GM12891 (cell line): ENCODE data around the gene ALMS1.

ENCODE experiments used
- DNase-seq: peaks from one replicate; pipeline ENCODE4 v3.0.0; 2011; ENCODE audit warnings: low spot score; ENCODE audit not compliant: insufficient read length
- FAIRE-seq: peaks from 2 replicates; lab custom pipeline; 2011; peaks lifted over from hg19 to GRCh38; lab: Jason Lieb, UNC
- PAX5 ChIP-seq: IDR thresholded peaks from 2 replicates; pipeline ENCODE4 v1.6.1; 2011; ENCODE audit warnings: low read length, moderate library complexity, mild to moderate bottlenecking; ENCODE audit not compliant: insufficient read depth, severe bottlenecking
- POLR2A ChIP-seq: IDR thresholded peaks from 2 replicates; pipeline ENCODE4 v1.6.1; 2011; ENCODE audit warnings: low read depth, low read length, control low read depth
- POLR2AphosphoS5 ChIP-seq: IDR thresholded peaks from 2 replicates; pipeline ENCODE4 v1.6.1; 2011; ENCODE audit warnings: low read depth, low read length, control low read depth
- POU2F2 ChIP-seq: IDR thresholded peaks from 2 replicates; pipeline ENCODE4 v1.6.1; 2011; ENCODE audit warnings: low read depth, mild to moderate bottlenecking, control low read depth, low read length, moderate library complexity
- SPI1 ChIP-seq: IDR thresholded peaks from 2 replicates; pipeline ENCODE4 v1.6.1; 2011; ENCODE audit warnings: low read depth, low read length, control low read depth
- TAF1 ChIP-seq: IDR thresholded peaks from 2 replicates; pipeline ENCODE4 v1.6.1; 2011; ENCODE audit warnings: low read depth, low read length, control low read depth

Gene ALMS1

GRCh38 chr2:73402386-73403103 is 16.9 kb downstream of the ALMS1 start:
- TF ChIP-seq POLR2A = no peak
- TF ChIP-seq POU2F2 = no peak
- TF ChIP-seq TAF1 = no peak
- TF ChIP-seq SPI1 = no peak
- no peak for TF ChIP-seq POLR2AphosphoS5
- DNase-seq = no peak
- FAIRE-seq = no peak

DNA sequence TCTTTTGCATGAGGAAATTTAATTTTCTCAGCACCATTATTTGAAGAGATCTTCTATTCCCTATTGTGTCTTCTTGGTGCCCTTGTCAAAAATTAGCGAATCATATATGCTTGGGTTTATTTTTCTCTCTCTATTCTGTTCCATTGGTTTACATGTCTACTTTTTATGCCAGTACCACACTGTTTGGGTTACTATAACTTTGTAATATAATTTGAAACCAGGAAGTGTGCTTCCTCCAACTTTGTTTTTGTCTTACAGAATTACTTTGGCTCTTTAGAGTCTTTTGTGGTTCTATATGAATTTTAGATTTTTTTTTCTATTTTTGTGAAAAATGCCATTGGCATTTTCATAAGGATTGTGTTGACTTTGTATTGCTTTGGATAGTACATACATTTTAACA is 17.6 kb downstream of the ALMS1 start:
- DNase-seq = no peak
- no peak for TF ChIP-seq POU2F2
- TF ChIP-seq POLR2A = no peak
- TF ChIP-seq POLR2AphosphoS5 = no peak
- no peak for TF ChIP-seq SPI1
- TF ChIP-seq TAF1 = no peak
- no peak for TF ChIP-seq PAX5
- FAIRE-seq = no peak

DNA sequence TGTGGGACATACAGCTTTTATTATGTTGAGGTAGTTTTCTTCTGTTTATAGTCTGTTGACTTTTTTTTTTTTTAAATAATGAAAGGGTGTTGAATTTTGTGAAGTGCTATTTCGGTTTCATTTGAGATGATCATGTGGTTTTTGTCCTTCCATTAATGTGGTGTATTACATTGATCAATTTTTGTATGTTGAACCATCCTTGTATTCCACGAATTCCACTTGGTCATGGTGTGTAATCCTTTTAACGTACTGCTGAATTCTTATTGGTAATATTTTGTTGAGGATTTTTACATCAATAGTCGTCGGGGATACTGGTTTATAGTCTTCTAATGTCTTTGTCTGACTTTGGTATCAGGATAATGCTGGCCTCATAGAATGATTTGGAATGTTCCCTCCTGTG is 18.8 kb downstream of the ALMS1 start:
- FAIRE-seq (no peak), DNase-seq (no peak)
- TF ChIP-seq POLR2AphosphoS5 (no peak), PAX5 (no peak), TAF1 (no peak), POU2F2 (no peak), POLR2A (no peak), SPI1 (no peak)

- TF ChIP-seq PAX5 = no peak
- TF ChIP-seq TAF1 = no peak
- TF ChIP-seq SPI1 = no peak
- TF ChIP-seq POU2F2 = no peak
- no peak for TF ChIP-seq POLR2A
- TF ChIP-seq POLR2AphosphoS5 = no peak
- DNase-seq = no peak
- no peak for FAIRE-seq
Measured at GRCh38 chr2:73406996-73407395, 21.4 kb downstream of the ALMS1 start.

- FAIRE-seq = peak; percentile 57
- TF ChIP-seq POU2F2 (no peak), POLR2AphosphoS5 (no peak), PAX5 (no peak), POLR2A (no peak), TAF1 (no peak), SPI1 (no peak)
Measured at GRCh38 chr2:73408198-73408597, 22.6 kb downstream of the ALMS1 start.

GRCh38 chr2:73414696-73415095 is 29.1 kb downstream of the ALMS1 start:
- no peak for FAIRE-seq
- TF ChIP-seq POLR2AphosphoS5 (no peak), PAX5 (no peak), POLR2A (no peak), TAF1 (no peak), SPI1 (no peak), POU2F2 (no peak)

More at GRCh38 chr2:73408198-73408597, 22.6 kb downstream of the ALMS1 start:
- no peak for DNase-seq

DNA sequence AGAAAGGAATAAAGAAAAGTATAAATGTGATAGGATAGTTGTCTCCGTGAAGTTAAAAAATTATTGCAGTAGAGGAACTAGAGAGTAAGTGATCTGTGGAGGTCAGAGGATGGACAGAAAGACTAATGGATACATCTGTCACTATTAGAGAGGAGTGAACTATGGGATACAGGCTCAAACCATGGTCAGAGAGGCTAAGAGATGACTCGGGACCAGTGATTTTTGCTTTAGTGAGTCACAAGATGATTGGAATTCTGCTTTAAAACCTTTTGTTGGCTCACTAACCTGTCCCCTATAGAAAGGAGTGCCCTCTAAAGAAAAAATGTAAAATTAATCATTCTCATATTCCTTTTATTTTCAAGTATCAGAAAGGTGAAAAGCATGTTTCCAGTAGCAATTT is 30.3 kb downstream of the ALMS1 start:
- DNase-seq (no peak), FAIRE-seq (no peak)

More at GRCh38 chr2:73414696-73415095, 29.1 kb downstream of the ALMS1 start:
- DNase-seq = no peak

GRCh38 chr2:73418343-73418742 is 32.7 kb downstream of the ALMS1 start:
- FAIRE-seq (no peak), DNase-seq (no peak)
- no peak for TF ChIP-seq TAF1
- no peak for TF ChIP-seq POU2F2
- no peak for TF ChIP-seq POLR2AphosphoS5

More for the DNA sequence above, 30.3 kb downstream of the ALMS1 start:
- TF ChIP-seq TAF1 = no peak
- no peak for TF ChIP-seq SPI1

DNA sequence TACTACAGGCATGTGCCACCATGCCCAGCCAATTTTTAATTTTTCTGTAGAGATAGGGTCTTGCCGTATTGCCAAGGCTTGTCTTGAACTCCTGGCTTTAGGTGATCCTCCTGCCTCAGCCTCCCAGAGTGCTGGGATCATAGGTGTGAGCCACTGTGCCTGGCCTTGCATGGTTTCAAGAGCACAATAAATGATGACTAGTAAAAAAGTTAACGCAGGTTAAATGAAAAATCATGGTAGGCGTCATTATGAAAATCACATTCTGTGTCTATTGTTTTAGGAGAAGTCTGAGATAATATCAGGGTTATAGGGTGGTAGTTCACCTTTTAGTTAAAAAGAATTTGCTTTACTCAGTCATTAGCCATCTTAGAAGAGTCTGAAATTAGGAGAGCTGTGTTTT is 38.3 kb downstream of the ALMS1 start:
- TF ChIP-seq POLR2A (no peak), POU2F2 (no peak), POLR2AphosphoS5 (no peak), SPI1 (no peak), TAF1 (no peak), PAX5 (no peak)
- FAIRE-seq (no peak), DNase-seq (no peak)

DNA sequence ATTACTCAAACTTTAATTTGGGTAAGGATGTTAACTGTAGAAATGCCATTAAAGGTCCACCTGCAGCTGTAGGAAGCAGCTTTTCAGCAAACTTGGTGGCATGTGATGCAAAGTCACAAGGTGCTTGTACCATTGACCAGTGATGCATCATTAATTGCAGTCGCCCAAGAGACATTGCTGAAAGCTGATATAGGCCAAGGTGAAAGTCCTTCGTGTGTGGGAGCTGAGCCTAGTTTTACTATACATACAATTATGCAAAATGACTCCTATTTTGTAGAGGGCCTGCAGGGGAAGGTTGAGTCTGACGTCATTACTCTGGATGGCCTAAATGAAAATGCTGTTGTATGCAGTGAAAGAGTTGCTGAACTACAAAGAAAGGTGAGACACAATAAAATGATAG is 40.5 kb downstream of the ALMS1 start:
- TF ChIP-seq TAF1 (no peak), SPI1 (no peak), PAX5 (no peak), POU2F2 (no peak), POLR2AphosphoS5 (no peak), POLR2A (no peak)
- DNase-seq (no peak), FAIRE-seq (peak; percentile 69)
